Iris pigment epithelial cell (primary cell): ENCODE data around the gene LRRC8B.

Experiments
- DNase-seq: peaks from one replicate; pipeline ENCODE4 v3.0.0-alpha.2; 2011; ENCODE audit warnings: low read depth

LRRC8B gene

GRCh38 chr1:89547563-89548116 is 23.0 kb downstream of the LRRC8B start:
- peak; percentile 89 for DNase-seq

- no peak for DNase-seq
These were observed 23.7 kb downstream of the LRRC8B start for GRCh38 chr1:89548122-89548857.

GRCh38 chr1:89550995-89551394 is 26.4 kb downstream of the LRRC8B start:
- DNase-seq = no peak

DNA sequence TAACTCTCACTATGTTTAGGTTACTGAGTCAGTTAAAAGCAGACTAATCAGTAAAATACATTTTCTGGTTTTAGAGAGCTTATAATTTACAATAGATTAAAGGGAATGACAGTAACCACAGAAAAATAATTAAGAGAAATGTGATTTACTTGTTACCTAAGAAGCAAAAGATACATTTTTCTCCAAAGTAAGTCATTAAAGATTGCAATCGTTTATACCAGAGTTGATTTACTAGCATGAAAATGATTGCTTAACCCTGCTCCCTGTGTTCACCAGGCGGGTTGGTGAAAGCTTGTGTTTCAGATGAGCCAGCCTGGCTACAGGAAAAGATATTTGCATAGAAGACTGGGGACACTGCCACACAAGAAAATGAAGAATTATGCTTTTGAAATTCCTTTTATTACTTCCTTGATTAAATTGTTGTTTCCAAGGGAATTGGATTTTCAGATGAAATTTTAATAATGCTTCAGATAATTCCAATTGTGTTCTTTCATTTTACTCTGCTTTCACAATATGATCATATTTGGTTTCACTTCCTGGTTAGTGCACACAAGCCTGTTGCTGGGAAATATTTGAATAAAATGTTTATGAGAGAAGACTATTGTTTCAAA is 27.9 kb downstream of the LRRC8B start:
- DNase-seq = peak; percentile 69

DNA sequence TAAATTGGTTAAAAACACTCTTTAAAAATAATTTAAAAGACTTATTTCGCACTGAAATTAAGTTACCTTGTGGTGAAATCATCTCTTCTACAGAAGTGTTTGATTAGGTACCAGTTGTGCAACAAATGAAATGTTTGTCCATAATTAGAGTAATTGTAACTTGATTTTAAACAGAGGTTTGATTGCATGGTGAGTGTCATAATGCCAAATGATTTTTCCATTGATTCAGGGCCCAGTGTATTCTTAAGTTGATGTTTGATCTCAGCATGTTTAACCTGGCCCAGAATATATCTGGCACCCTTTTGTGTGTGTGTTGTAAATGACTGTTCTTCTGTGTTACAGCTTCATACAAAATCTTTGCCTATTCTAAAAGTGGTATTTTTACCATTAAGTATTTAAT is 28.5 kb downstream of the LRRC8B start:
- DNase-seq = no peak

DNA sequence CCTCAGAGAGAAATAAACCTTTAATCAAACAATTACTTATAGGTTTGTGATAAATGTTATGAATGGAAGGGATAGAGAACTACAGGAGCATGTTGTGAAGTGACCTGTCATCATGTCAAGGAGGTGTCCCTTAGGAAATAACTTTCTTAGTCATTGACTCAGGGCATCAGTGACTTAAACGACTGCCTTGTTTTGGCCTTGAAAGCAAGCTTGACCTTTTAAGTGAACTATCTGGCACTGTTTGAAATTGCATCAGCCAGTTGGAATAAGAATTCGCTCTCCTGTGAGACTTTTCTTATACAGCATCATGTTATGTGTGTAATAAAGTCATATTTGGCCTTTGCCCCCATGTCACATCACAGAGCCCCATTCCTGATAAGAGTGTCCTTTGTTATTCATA is 30.9 kb downstream of the LRRC8B start:
- no peak for DNase-seq

GRCh38 chr1:89556726-89557444 is 32.3 kb downstream of the LRRC8B start:
- no peak for DNase-seq

- no peak for DNase-seq
These were observed 32.8 kb downstream of the LRRC8B start for GRCh38 chr1:89557445-89557825.

- no peak for DNase-seq
These were observed 33.3 kb downstream of the LRRC8B start for GRCh38 chr1:89557956-89558355.

DNA sequence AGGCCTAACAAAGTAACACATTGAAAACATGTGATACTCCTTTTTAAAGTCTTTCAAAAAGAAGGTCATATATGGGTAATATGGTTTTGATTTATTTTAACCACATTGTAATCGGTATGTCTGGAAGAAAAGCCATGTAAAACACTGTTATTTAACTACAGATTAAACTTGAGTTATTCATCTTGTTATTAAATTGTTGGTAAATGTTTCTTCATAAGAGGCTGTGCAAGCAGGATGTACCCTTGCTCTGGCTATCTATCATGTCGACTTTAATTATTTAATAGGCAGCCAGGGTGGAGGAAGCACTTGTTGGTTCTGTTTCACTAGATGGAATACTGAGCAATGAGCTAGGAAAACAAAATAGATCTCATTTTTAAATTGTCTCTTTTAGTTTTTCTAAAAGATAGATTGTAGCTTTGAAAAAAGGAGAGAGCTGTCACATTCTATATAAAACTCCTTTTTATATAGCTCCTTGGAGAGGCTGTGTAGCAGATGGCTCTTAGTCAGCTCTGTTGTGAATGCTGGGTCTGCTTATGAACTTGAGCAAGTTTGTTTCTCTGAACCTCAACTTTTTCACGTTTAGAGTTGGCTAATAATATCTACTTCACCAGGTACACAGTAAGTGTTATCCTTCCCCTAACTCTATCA is 39.5 kb downstream of the LRRC8B start:
- DNase-seq = no peak

GRCh38 chr1:89565521-89565920 is 40.9 kb downstream of the LRRC8B start:
- DNase-seq = no peak

- DNase-seq = no peak
These were observed 42.1 kb downstream of the LRRC8B start for GRCh38 chr1:89566761-89567174.

- no peak for DNase-seq
These were observed 43.2 kb downstream of the LRRC8B start for GRCh38 chr1:89567797-89568196.

DNA sequence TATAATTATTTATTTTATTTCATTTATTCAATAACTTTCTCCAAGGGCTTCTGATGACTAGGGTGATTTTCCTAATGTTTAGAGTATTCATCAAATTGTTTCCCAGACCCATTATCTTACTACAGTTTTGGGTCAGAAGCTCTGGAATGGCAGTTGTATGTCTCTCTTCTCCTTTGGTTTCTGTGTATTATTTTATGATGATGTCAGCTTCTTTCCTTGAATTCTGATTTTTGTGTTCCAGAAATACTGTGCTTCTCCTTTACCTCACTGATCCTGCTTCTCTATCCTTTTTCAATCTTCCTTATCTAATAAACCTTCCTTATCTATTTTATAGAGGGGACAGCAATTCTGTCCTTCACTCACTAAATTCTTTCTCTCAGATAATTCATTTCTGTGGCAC is 48.8 kb downstream of the LRRC8B start:
- DNase-seq = no peak

DNA sequence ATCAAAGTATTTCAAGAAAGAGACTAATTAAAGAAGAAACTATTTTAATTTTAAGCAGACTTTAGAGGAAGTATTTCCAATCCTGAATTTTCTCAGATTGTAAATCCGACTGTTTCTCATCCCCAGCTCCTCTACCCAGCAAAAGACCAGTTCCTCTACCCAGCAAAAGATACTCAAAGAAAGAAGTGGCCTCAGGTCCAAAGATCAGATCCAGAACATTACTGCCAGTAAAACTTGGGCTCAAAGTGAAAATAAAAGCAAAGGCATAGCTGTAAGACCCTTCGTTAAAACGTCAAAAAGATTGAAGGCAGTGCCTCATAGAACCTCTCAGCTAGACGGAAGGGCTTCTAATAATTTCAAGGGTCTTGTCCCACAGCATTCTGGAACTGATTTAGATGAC is 50.0 kb downstream of the LRRC8B start:
- DNase-seq = no peak

- no peak for DNase-seq
These were observed 50.6 kb downstream of the LRRC8B start for GRCh38 chr1:89575207-89575606.

DNA sequence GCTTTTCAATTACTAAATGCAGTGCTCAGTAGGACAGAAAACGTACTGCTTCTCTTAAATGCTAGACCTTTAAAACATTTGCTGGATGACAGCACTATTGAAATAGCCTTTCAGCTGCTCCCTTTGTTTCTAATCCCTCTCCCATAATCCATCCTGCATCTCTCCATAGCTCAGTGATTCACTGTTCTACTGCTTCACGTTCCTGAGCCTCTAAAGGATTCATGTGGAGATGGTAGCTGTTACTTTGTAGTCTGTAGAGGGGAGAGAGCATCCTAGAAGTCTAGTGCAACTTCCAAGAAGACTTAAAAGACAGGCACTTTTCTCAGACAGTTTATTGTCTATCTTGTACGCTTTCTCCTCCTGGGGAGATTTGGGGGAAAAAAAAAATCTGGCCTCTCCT is 51.4 kb downstream of the LRRC8B start:
- DNase-seq = no peak

- peak; percentile 46 for DNase-seq
These were observed 53.5 kb downstream of the LRRC8B start for GRCh38 chr1:89578151-89578550.

GRCh38 chr1:89578946-89579684 is 54.5 kb downstream of the LRRC8B start:
- no peak for DNase-seq

GRCh38 chr1:89580036-89580435 is 55.4 kb downstream of the LRRC8B start:
- DNase-seq = no peak

DNA sequence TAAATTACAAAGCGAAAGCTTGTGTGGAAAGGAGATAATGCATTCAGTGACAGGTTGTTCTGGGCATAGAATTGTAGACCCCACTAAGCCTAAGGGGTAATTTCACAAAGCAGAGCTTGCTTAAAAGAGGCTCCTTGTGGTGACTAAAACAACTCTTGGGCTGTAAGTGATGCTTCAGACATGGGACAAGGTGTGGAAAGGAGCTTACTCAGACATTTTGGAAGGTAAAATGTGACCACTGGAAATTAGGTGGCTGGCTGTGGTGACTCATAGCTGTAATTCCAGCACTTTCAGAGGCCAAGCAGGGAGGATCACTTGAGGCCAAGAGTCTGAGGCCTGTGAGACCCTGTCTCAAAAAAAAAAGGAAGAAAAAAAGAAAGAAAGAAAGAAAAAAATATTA is 57.2 kb downstream of the LRRC8B start:
- DNase-seq = no peak

DNA sequence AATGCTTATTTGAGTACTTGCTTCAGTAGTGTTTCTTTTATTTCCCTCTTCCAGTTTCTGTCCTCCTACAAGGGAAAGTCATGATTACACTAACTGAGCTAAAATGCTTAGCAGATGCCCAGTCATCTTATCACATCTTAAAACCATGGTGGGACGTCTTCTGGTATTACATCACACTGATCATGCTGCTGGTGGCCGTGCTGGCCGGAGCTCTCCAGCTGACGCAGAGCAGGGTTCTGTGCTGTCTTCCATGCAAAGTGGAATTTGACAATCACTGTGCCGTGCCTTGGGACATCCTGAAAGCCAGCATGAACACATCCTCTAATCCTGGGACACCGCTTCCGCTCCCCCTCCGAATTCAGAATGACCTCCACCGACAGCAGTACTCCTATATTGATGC is 57.9 kb downstream of the LRRC8B start:
- DNase-seq = no peak
